Measurements from ENCODE around the gene PCP4.
"Not testable (repeated sequence)": the region's sequence is repeated elsewhere in the genome, so short reads cannot be mapped to it uniquely, and the experiment has no call there.

PCP4 gene

GRCh38 chr21:39891111-39891510, 23.9 kb downstream of the PCP4 start:
- no peak overlapping the region for H3K4me3 ChIP-seq (ENCODE audit: low read depth, low read length)
- TF ChIP-seq, protein P1, sequence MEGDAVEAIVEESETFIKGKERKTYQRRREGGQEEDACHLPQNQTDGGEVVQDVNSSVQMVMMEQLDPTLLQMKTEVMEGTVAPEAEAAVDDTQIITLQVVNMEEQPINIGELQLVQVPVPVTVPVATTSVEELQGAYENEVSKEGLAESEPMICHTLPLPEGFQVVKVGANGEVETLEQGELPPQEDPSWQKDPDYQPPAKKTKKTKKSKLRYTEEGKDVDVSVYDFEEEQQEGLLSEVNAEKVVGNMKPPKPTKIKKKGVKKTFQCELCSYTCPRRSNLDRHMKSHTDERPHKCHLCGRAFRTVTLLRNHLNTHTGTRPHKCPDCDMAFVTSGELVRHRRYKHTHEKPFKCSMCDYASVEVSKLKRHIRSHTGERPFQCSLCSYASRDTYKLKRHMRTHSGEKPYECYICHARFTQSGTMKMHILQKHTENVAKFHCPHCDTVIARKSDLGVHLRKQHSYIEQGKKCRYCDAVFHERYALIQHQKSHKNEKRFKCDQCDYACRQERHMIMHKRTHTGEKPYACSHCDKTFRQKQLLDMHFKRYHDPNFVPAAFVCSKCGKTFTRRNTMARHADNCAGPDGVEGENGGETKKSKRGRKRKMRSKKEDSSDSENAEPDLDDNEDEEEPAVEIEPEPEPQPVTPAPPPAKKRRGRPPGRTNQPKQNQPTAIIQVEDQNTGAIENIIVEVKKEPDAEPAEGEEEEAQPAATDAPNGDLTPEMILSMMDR (IDR thresholded peaks at IDR 0.05; ENCODE audit: insufficient read depth, low read depth, low read length, missing control alignments) = no peak

GRCh38 chr21:39891863-39892262, 24.6 kb downstream of the PCP4 start:
- not testable (repeated sequence) for DNase-seq (ENCODE audit: low read depth)

More at GRCh38 chr21:39891111-39891510, 23.9 kb downstream of the PCP4 start:
- no peak for DNase-seq (ENCODE audit: low read depth)

DNA sequence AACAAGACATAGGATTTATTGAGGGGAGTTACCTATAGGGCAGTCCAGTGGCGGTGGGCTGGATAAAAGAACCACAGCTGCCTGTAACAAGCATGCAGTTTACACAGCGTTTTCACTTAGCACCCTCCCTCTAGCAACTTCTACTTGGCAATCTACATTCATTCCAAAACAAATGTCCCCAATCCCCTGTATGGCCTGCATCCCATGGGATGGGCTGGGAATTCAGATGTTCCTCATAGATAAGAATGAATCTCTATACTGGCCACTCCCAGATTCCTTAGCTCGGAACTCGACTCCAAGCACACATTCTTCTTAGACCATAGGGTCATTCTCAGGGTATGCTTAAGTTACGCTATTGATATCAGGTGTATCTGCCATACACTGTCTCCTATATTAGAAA, 33.3 kb downstream of the PCP4 start:
- no peak for DNase-seq (ENCODE audit: low read depth)
- H3K4me3 ChIP-seq (ENCODE audit: low read depth, low read length) = no peak overlapping the region
- TF ChIP-seq, protein P1 (IDR thresholded peaks at IDR 0.05; ENCODE audit: insufficient read depth, low read depth, low read length, missing control alignments) = no peak

More at GRCh38 chr21:39891863-39892262, 24.6 kb downstream of the PCP4 start:
- not testable (repeated sequence) for H3K4me3 ChIP-seq (ENCODE audit: low read depth, low read length)

- H3K4me3 ChIP-seq (ENCODE audit: low read depth, low read length) = no peak overlapping the region
- no peak for DNase-seq (ENCODE audit: low read depth)
- TF ChIP-seq, protein P1 (IDR thresholded peaks at IDR 0.05; ENCODE audit: insufficient read depth, low read depth, low read length, missing control alignments) = no peak
Measured at GRCh38 chr21:39900911-39901310, 33.7 kb downstream of the PCP4 start.

- TF ChIP-seq, protein P1 (IDR thresholded peaks at IDR 0.05; ENCODE audit: insufficient read depth, low read depth, low read length, missing control alignments) = no peak
- no peak for DNase-seq (ENCODE audit: low read depth)
- no peak overlapping the region for H3K4me3 ChIP-seq (ENCODE audit: low read depth, low read length)
Measured at GRCh38 chr21:39902986-39903385, 35.7 kb downstream of the PCP4 start.

DNA sequence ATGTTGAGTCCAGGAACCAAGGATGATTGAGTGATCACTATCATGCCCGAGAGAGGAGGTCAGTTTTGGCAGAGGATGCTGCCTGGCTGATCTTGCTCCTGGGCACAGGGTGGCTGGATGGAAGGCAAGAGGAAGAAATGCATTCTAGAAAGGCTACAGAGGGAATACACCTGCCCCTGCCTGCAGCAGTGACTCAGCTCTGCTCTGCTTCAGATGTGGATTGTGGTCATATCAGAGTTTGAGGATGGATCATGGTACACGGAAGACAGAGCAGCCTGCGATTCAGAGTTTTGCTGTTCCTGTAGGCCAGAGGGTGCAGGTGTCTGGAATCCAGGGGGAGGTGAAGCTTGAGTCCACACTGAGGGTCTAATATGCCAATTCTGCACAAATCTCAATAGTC, 37.2 kb downstream of the PCP4 start:
- H3K4me3 ChIP-seq (ENCODE audit: low read depth, low read length) = no peak overlapping the region
- TF ChIP-seq, protein P1 (IDR thresholded peaks at IDR 0.05; ENCODE audit: insufficient read depth, low read depth, low read length, missing control alignments) = no peak
- DNase-seq (ENCODE audit: low read depth) = no peak

DNA sequence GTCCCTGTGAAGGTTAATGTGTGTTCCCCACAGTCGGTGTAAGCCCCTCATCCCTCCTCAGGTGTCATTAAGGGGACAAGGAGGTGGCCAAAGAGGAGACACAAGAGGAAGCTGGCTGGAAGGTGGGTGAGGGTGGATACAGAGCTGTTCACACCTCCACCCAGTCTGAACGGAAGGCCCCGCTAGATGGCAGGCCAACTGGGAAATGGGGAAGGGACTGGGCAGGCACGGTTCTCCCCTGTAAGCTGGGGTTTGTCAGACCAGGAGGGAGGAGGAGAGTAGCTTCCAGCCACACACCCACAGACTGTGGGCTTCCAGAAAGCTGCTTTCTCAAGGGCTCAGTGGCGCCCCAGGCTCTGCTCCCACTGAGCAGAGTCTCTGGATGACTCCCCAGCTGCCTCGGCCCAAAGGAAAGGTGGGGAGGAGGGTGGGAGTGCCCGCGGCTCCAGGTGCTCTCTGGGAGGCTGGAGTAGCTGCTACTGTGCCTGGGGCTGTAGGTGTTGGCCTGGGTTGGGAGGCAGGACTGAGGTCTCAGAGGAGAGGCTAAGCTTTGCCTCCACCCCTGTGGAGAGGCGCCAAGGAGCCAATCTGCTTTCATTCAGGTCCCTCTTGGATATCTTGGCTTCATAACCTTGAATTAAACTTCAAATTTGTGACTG, 41.2 kb downstream of the PCP4 start:
- TF ChIP-seq, protein P1 (IDR thresholded peaks at IDR 0.05; ENCODE audit: insufficient read depth, low read depth, low read length, missing control alignments) = no peak
- no peak for DNase-seq (ENCODE audit: low read depth)

More for the DNA sequence above, 41.2 kb downstream of the PCP4 start:
- no peak overlapping the region for H3K4me3 ChIP-seq (ENCODE audit: low read depth, low read length)
